Fibroblast of skin of left biceps (primary cell): Measurements from ENCODE around the gene GDF7.
"Not testable (repeated sequence)": the region's sequence is repeated elsewhere in the genome, so short reads cannot be mapped to it uniquely, and the experiment has no call there.

Source experiments
- DNase-seq, 2 experiments: peaks; one replicate each; pipeline ENCODE4 v3.0.0-alpha.2; 2013; ENCODE audit warnings: low read depth in 2 of 2

The GDF7 gene

DNA sequence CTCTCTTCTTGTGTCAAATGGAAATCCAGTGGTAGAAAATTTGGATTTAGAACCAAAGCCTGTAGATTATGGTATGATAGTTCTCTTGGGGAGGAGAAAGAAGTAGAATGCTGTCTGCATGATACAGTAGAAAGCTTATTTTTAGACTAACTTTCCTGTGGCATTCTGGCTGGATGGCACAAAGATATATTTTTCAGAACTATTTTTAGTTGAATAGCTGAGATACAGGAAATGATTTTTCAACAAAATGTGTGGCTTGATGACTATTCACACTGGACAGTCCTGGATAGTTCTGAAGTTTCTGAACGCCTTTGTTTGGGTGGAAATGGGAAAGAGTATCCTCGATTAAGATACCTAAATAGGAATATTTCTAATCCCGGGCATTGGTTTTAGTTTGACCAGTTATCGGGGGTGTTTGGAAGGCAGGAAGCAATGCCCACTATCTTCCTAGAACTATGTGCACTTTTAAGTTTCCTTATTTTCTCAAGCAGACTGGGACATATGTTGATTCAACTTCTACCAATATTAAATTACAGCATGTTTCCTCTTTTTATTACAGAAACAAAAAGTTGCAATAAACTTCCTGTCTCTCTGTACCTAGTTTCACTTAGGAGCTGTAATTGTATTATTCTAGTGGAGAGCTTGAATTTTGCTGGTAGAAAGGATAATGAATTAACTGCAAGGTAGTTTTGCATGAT is 32.1 kb downstream of the GDF7 start:
- no peak for DNase-seq

DNA sequence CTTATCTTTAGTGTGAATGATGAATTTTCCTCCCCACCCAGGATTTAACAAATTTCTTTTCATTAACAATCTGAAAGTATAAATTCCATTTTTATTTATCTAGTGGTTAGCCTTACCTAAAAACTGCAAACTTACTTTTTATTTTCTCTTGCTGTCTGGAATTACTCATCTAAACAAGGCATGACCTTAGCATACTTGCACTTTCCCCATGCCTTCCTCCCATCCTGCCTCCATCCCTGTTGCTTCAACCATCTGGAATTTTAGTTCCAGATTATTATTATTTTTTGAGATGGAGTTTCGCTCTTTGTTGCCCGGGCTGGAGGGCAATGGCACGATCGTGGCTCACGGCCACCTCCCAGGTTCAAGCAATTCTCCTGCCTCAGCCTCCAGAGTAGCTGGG is 35.6 kb downstream of the GDF7 start:
- DNase-seq: no peak

DNA sequence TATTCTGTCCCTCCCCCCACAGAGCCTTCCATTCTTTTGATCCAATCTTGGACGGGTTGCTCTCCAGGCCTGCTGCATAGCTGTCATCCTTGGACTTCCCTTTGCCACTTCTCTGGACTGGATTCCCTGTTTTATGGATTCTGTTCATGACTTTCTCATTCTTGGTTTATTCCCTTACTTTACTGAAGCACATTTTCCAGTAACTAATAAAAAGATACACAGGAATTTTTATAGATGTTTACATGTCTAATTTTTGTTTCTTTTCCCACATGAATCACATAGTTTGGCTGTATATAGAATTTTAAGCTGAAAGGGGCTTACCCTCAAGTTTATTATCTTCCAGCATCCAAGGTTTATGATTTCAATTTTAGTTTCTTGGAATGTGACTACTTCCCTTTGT is 37.9 kb downstream of the GDF7 start:
- DNase-seq: no peak

DNA sequence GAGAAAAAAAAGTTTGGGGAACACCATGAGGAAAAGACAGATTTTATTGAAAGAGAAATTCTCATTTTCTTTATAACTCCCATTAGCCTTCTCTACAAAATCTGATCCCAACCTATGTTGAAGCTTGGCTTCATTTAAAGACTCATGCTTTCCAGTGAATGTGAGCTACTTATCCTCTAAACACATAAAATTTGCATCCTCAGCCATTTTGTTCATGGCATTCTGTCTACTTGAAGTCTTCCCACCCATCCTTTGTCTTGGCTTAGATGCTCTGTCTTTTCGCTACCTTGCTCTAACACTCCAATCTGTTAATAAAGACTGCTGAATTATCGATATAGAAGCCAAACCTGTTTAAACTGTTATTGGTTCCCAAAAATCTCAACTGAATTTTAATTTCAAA is 39.3 kb downstream of the GDF7 start:
- no peak for DNase-seq

DNA sequence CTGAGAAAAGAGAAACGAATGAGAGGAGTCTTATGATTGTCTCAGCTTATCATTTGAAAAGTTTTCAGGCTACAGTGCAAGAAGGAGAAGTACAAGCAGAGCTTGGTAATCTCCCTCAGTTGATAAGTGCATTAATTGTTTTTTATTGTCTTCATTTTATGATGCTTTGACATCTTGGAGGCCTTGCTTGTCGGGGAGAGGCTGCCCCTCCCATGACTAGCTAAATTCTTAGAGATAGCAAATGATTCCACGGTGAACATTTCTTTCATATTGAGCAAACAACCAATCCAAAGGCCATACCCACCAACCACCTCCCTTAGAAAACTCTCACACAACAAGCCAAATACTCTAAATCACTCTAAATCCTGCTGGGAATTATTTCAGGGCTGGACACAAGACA is 39.8 kb downstream of the GDF7 start:
- DNase-seq: no peak

DNA sequence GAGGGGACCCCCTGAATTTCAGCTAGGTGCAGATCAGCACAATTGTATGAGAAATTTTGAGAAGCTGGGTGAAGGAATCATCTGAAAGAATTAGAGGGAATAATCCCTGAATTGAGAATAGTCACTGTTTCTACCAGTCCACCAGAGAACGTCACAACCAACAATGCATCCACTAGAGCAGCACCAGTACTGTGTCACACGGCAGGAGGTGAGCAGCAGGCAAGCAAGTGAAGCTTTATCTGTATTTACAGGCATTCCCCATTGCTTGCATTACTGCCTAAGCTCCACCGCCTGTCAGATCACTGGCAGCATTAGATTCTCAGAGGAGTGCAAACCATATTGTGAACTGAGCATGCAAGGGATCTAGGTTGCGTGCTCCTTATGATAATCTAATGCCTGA is 40.7 kb downstream of the GDF7 start:
- no peak for DNase-seq

DNA sequence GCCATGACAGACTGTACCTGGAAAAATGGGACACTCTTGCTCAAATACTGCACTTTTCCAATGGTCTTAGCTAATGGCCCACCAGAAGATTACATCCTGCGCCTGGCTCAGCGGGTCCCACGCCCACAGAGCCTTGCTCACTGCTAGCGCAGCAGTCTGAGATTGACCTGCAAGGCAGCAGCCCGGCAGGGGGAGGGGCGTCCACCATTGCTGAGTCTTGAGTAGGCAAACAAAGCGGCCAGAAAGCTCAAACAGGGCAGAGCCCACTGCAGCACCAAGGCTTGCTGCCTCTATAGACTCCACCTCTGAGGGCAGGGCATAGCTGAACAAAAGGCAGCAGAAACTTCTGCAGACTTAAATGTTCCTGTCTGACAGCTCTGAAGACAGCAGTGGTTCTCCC is 44.7 kb downstream of the GDF7 start:
- DNase-seq: not testable (repeated sequence)

DNA sequence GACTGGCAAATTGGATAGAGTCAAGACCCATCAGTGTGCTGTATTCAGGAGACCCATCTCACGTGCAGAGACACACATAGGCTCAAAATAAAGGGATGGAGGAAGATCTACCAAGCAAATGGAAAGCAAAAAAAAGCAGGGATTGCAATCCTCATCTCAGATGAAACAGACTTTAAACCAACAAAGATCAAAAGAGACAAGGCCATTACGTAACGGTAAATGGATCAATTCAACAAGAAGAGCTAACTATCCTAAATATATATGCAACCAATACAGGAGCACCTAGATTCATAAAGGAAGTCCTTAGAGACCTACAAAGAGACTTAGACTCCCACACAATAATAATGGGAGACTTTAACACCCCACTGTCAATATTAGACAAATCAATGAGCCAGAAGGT is 46.6 kb downstream of the GDF7 start:
- DNase-seq: not testable (repeated sequence)

DNA sequence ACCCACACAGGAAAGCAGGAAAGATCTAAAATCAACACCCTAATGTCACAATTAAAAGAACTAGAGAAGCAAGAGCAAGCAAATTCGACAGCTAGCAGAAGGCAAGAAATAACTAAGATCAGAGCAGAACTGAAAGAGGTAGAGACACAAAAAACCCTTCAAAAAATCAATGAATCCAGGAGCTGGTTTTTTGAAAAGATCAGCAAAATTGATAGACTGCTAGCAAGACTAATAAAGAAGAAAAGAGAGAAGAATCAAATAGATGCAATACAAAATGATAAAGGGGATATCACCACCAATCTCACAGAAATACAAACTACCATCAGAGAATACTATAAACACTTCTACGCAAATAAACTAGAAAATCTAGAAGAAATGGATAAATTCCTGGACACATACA is 47.5 kb downstream of the GDF7 start:
- DNase-seq: not testable (repeated sequence)

DNA sequence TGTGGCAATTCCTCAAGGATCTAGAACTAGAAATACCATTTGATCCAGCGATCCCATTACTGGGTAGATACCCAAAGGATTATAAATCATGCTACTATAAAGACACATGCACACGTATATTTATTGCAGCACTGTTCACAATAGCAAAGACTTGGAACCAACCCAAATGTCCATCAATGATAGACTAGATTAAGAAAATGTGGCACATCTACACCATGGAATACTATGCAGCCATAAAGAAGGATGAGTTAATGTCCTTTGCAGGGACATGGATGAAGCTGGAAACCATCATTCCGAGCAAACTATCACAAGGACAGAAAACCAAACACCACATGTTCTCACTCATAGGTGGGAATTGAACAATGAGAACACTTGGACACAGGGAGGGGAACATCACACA is 49.2 kb downstream of the GDF7 start:
- not testable (repeated sequence) for DNase-seq

DNA sequence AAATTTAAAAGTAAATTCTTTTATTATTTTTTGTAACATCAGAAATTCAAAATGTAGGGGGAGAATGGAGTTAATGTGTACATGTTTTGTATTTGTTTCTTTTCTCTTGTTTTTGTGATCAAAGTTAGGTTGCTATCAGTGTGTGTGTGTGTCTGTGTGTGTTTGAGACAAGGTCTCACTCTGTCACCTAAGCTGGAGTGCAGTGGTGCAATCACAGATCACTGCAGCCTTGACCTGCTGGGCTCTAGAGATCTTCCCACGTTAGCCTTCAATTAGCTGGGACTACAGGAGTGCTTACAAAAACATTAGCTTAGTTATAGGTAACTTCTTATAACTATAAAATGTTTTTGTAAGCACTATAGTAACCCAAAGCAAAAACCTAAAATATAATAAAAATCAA is 50.7 kb downstream of the GDF7 start:
- no peak for DNase-seq

DNA sequence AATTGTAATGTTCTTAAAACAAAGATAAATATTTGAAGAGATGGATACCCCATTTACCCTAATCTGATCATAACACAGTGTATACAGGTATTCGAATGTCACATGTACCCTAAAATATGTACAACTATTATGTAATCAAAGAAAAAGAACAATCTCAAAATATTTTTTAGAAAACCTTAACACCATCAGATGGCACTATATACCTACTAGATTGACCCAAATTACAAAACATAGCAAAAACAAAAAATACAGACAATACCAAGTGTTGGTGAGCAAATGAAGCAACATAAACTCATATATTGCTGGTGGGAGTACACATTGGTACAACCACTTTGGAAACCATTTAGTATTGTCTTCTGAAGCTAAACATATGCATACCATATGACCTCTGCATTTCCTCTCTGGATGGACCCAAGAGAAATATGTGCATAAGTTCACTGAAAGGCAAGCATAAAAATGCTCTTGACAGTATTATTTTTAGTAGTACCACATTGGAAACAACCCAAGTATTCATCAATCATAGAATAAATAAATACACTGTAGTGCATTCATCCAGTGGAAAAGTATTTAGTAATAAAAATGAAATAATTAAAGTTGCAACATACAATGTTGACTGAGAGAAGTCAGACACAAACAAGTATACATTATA is 55.8 kb downstream of the GDF7 start:
- DNase-seq: no peak

DNA sequence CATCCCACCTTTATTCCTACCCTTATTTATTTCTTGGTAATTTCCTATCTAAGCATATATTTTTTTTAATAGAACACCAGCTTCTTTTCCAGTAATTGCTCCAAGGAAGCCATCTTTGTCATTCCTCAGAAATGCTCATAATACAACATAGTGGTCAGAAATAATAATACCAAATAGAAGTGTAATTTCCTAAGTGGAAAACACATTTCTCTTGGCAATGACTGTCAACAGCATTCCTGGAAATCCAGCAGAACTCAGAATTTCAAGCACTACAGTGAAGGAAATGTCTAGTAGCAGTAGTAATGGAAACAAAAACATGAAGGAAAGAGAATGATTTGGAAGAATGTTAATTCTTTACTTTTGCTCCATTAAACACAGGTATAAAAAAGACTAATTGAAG is 56.6 kb downstream of the GDF7 start:
- peak; percentile 12 to 15 for DNase-seq

DNA sequence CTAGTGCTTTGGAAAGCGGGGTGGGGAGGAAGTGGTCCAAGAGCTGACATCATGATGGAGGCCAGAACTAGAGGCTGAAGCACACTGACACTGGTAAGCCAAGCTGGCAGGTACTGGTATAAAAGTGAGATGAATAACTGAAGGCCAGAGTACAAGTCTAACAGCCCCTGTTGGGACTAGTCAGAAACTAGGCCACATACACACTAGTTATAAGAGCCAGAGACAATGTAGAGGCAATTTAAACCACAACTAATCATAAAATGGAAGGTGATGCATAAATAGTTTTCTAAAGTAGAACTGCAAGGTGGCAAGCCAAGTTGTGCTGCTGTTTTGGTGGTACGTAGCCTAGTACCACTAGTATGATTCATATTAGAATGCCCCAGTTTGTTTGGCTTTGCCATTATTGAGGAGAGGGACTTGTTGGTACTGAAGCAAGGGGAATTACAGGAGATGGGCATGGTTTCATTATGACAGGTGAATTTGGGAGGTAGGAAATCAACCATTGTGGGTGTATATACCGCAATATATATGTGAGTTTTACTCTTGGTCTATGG is 57.6 kb downstream of the GDF7 start:
- no peak for DNase-seq

DNA sequence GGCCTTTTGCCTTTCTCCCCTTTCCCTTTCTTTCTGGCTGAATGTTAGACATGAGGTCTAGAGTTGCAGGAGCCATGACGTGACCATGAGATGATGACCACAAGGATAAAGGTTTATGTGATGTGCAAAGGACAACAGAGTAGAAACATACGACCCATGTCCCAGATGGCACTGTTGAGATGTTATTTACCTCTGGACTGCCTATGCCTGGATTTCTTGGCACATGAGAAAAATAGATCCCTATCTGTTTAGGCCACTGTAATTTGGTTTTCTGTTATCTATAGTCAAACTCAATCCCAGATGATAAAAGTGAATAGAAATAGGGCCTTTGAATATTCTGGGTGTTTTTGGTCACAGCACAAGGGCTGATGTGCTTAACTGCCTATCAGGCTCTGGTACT is 58.8 kb downstream of the GDF7 start:
- DNase-seq: no peak

DNA sequence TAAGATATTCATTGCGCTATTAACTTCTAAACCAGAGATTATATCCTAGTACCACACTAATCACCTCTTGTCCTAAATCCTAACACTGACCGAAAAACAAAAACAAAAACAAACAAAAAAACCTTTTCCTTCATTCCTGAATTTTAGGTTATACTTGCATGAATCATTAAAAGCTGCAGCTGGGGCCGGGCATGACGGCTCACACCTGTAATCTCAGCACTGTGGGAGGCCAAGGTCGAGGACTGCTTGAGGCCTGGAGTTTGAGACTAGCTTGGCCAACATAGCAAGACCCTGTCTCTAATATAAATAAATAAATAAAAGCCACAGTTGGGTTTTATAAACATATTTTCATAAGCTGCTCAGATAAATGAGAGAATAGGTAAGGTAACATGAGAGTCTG is 60.0 kb downstream of the GDF7 start:
- DNase-seq: no peak

DNA sequence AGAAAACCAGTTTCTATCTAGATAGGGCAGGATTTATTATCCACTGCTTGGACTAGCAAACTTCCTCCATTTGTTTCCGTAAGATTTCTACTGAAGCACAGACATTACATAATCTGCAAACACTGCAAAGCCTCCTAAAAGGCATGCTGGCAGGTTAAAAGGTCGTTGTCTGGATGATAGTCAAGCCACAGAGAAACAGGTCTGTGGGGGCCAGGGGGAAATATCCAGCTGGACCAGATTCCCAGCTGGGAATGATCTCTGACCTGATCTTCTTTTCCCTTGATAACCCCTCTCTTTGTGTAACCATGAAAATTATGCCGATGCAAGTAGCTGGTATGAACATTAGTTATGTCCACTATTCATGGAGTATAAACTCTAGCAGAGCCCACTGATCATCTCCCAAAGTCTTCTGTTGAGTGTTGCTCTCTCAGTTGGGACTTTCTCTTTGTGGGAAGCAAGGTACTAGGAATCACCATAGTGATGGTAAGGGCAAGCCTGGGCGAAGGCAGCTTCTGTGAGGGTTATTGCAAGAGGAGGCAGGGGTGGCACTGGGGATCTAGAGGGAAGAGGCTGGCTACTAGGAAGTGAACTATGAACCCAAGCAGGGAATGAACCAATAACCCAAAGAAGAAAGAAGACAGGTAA is 61.3 kb downstream of the GDF7 start:
- no peak for DNase-seq
